HepG2 (cell line): ENCODE results near the gene PNPLA2. TPM values are rescaled to one million over a fixed set of nuclear protein-coding genes. Genes with fewer than 3 reads are reported as not detected.

Experiments used
- ARNT ChIP-seq: fragments of 450-650 bp; IDR thresholded peaks from 2 replicates; pipeline ENCODE4 v1.6.1; 2017
- ATF6 ChIP-seq: sonication (generic); formaldehyde crosslinking; conservative IDR thresholded peaks from 2 replicates; pipeline ENCODE4 v1.4.0; 2020; ENCODE audit warnings: missing genetic modification reagents
- CBFB ChIP-seq: sonication (generic); formaldehyde crosslinking; IDR thresholded peaks from 2 replicates; pipeline ENCODE4 v1.4.0; 2020; ENCODE audit warnings: missing genetic modification reagents
- ETV5 ChIP-seq: IDR thresholded peaks from 2 replicates; pipeline ENCODE4 v1.6.1; 2018; ENCODE audit warnings: missing biosample characterization, missing genetic modification reagents, inconsistent platforms, borderline replicate concordance
- FOXO4 ChIP-seq: sonication (generic); formaldehyde crosslinking; conservative IDR thresholded peaks from 2 replicates; pipeline ENCODE4 v1.8.1; 2023; ENCODE audit warnings: missing genetic modification reagents
- HOXD1 ChIP-seq: sonication (generic); formaldehyde crosslinking; IDR thresholded peaks from 2 replicates; pipeline ENCODE4 v1.5.0; 2020; ENCODE audit warnings: missing genetic modification reagents
- NFYC ChIP-seq: IDR thresholded peaks from 2 replicates; pipeline ENCODE4 v1.6.1; 2016; ENCODE audit warnings: missing genetic modification reagents, missing compliant biosample characterization
- PBX2 ChIP-seq: IDR thresholded peaks from 2 replicates; pipeline ENCODE4 v1.6.1; 2016; ENCODE audit warnings: control low read depth
- PHF5A ChIP-seq: IDR thresholded peaks from one replicate; pipeline ENCODE4 v1.6.1; 2018; ENCODE audit warnings: low read depth, missing genetic modification reagents; ENCODE audit not compliant: unreplicated experiment
- RAD21 ChIP-seq: fragments of 450-650 bp; formaldehyde crosslinking; IDR thresholded peaks from 2 replicates; pipeline ENCODE4 v1.5.0; 2020; ENCODE audit warnings: mild to moderate bottlenecking
- TBX2 ChIP-seq: sonication (generic); formaldehyde crosslinking; IDR thresholded peaks from 2 replicates; pipeline ENCODE4 v1.5.0; 2020; ENCODE audit warnings: missing genetic modification reagents, mild to moderate bottlenecking, borderline replicate concordance
- TCF12 ChIP-seq, 2 experiments: fragments of 450-650 bp in 1 of 2; sonication (generic) in 1 of 2; formaldehyde crosslinking in 1 of 2; IDR thresholded peaks; 2 replicates each; pipeline versions ENCODE4 v1.6.1 to v1.8.0; 2017 to 2022; ENCODE audit warnings: antibody characterized with exemption in 1 of 2, mild to moderate bottlenecking in 1 of 2, missing genetic modification reagents in 1 of 2, moderate library complexity in 1 of 2
- TEF ChIP-seq: sonication (generic); formaldehyde crosslinking; IDR thresholded peaks from 2 replicates; pipeline ENCODE4 v1.5.0; 2020; ENCODE audit warnings: missing genetic modification reagents
- ZNF326 ChIP-seq: sonication (generic); formaldehyde crosslinking; IDR thresholded peaks from 2 replicates; pipeline ENCODE4 v1.4.0; 2020; ENCODE audit warnings: missing genetic modification reagents, borderline replicate concordance
- ZNF549 ChIP-seq: sonication (generic); formaldehyde crosslinking; IDR thresholded peaks from 2 replicates; pipeline ENCODE4 v1.5.0; 2020; ENCODE audit warnings: missing genetic modification reagents
- ZNF562 ChIP-seq: sonication (generic); formaldehyde crosslinking; IDR thresholded peaks from 2 replicates; pipeline ENCODE4 v1.8.0; 2022; ENCODE audit warnings: missing genetic modification reagents, borderline replicate concordance
- ZNF75D ChIP-seq: sonication (generic); formaldehyde crosslinking; IDR thresholded peaks from 2 replicates; pipeline ENCODE4 v1.8.1; 2023; ENCODE audit warnings: missing genetic modification reagents, mild to moderate bottlenecking, borderline replicate concordance
- ZSCAN20 ChIP-seq: sonication (generic); formaldehyde crosslinking; IDR thresholded peaks from 2 replicates; pipeline ENCODE4 v1.4.0; 2020; ENCODE audit warnings: missing genetic modification reagents, mild to moderate bottlenecking, borderline replicate concordance
- polyA plus RNA-seq, 8 experiments: library from polyadenylated mRNA; depleted of rRNA in 3 of 8; stranded (reverse) in 7 of 8; unstranded in 1 of 8; fragments of >200 nt; fragmentation: Illumina TruSeq in 4 of 8; extraction: Trizol in 4 of 8; gene quantifications; 2 replicates each; pipeline versions ENCODE4 v1.2.1 to v1.2.3, GENCODE V29; 2011 to 2016; ENCODE audit warnings: low read depth in 4 of 8, missing spikeins in 1 of 8, mixed read lengths in 1 of 8; ENCODE audit not compliant: insufficient read depth in 1 of 8
- total RNA-seq, 5 experiments: library from RNA; depleted of rRNA; stranded (reverse); fragments of >200 nt; fragmentation: Illumina TruSeq; extraction: Trizol; gene quantifications; 2 replicates each; pipeline ENCODE4 v1.2.3, GENCODE V29; 2016; ENCODE audit warnings: low read depth in 1 of 5
- TF ChIP-seq, protein P1 (sequence below): sonication (generic); formaldehyde crosslinking; IDR thresholded peaks from 2 replicates; pipeline ENCODE4 v1.5.1; 2020; ENCODE audit warnings: mild to moderate bottlenecking, missing genetic modification reagents, borderline replicate concordance
- TF ChIP-seq, protein P2 (sequence below): sonication (generic); formaldehyde crosslinking; conservative IDR thresholded peaks from 2 replicates; pipeline ENCODE4 v1.4.0; 2020; ENCODE audit warnings: missing genetic modification reagents
- TF ChIP-seq, protein P3 (sequence below): IDR thresholded peaks from 2 replicates; pipeline ENCODE4 v1.6.1; 2016; ENCODE audit warnings: mild to moderate bottlenecking, missing biosample characterization, missing genetic modification reagents

The PNPLA2 gene
- total and polyA plus RNA-seq, 2 of the 13 experiments (the other 11 are each of a cell fraction or from before 2014, with no cell fraction given): 10.5 to 43.2 TPM

GRCh38 chr11:820655-821511 lies 2.2 kb downstream of the PNPLA2 start (continued):
- TF ChIP-seq TEF (CRISPR knock-in tag) (no peak), RAD21 (CRISPR knock-in tag) (no peak), ARNT (no peak), PHF5A (no peak), ZNF562 (CRISPR knock-in tag) (no peak), PBX2 (CRISPR knock-in tag) (no peak), TCF12 (IDR thresholded peaks at IDR 0.05) (no peak), TCF12 (CRISPR knock-in tag; IDR thresholded peaks at IDR 0.05) (no peak), ZNF75D (no peak), FOXO4 (CRISPR knock-in tag) (no peak), ATF6 (no peak), ZNF549 (no peak), ZNF326 (CRISPR knock-in tag) (no peak), ZSCAN20 (CRISPR knock-in tag) (no peak), NFYC (CRISPR knock-in tag) (no peak), TBX2 (CRISPR knock-in tag) (no peak), CBFB (no peak), ETV5 (CRISPR knock-in tag) (no peak), HOXD1 (CRISPR knock-in tag) (no peak)
- TF ChIP-seq, protein P1, sequence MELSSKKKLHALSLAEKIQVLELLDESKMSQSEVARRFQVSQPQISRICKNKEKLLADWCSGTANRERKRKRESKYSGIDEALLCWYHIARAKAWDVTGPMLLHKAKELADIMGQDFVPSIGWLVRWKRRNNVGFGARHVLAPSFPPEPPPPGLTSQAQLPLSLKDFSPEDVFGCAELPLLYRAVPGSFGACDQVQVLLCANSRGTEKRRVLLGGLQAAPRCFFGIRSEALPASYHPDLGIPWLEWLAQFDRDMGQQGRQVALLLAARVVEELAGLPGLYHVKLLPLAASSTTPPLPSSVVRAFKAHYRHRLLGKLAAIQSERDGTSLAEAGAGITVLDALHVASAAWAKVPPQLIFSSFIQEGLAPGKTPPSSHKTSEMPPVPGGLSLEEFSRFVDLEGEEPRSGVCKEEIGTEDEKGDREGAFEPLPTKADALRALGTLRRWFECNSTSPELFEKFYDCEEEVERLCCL (CRISPR knock-in tag): no peak
- TF ChIP-seq, protein P2, sequence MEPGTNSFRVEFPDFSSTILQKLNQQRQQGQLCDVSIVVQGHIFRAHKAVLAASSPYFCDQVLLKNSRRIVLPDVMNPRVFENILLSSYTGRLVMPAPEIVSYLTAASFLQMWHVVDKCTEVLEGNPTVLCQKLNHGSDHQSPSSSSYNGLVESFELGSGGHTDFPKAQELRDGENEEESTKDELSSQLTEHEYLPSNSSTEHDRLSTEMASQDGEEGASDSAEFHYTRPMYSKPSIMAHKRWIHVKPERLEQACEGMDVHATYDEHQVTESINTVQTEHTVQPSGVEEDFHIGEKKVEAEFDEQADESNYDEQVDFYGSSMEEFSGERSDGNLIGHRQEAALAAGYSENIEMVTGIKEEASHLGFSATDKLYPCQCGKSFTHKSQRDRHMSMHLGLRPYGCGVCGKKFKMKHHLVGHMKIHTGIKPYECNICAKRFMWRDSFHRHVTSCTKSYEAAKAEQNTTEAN (CRISPR knock-in tag): no peak
- TF ChIP-seq, protein P3, sequence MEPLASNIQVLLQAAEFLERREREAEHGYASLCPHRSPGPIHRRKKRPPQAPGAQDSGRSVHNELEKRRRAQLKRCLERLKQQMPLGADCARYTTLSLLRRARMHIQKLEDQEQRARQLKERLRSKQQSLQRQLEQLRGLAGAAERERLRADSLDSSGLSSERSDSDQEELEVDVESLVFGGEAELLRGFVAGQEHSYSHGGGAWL (CRISPR knock-in tag): no peak
